Karpas-422 (cell line): ENCODE data around the gene BIN2. TPM values are rescaled to one million over a fixed set of nuclear protein-coding genes. Genes with fewer than 3 reads are reported as not detected.
"Not testable (repeated sequence)": the region's sequence is repeated elsewhere in the genome, so short reads cannot be mapped to it uniquely, and the experiment has no call there.

ENCODE experiments used
- DNase-seq: peaks from one replicate; pipeline ENCODE4 v3.0.0-alpha.2; 2015
- H2AFZ ChIP-seq: fragments of 200-600 bp; sonication (generic); 2 replicates; pipeline ENCODE4 v1.6.1; 2014; ENCODE audit warnings: antibody characterized with exemption, low read length, mixed read lengths
- H3K27ac ChIP-seq: fragments of 200-600 bp; sonication (generic); 2 replicates; pipeline ENCODE4 v1.5.1; 2014; ENCODE audit warnings: mild to moderate bottlenecking, low read length, moderate library complexity
- H3K27me3 ChIP-seq: fragments of 200-600 bp; sonication (generic); 2 replicates; pipeline ENCODE4 v1.6.1; 2014; ENCODE audit warnings: low read length, mixed read lengths
- H3K36me3 ChIP-seq: fragments of 200-600 bp; sonication (generic); 2 replicates; pipeline ENCODE4 v1.6.1; 2014; ENCODE audit warnings: low read length, mixed read lengths; ENCODE audit not compliant: insufficient read depth
- H3K4me1 ChIP-seq: fragments of 200-600 bp; sonication (generic); 2 replicates; pipeline ENCODE4 v1.6.1; 2014; ENCODE audit warnings: mild to moderate bottlenecking, low read length, mixed read lengths
- H3K4me2 ChIP-seq: fragments of 200-600 bp; sonication (generic); 2 replicates; pipeline ENCODE4 v1.6.1; 2014; ENCODE audit warnings: low read length, low read depth, mild to moderate bottlenecking; ENCODE audit not compliant: poor library complexity, severe bottlenecking
- H3K4me3 ChIP-seq: fragments of 200-600 bp; sonication (generic); 2 replicates; pipeline ENCODE4 v1.5.1; 2014; ENCODE audit warnings: mild to moderate bottlenecking, antibody characterized with exemption, low read length, mixed read lengths
- H3K79me2 ChIP-seq: fragments of 200-600 bp; sonication (generic); 2 replicates; pipeline ENCODE4 v1.6.1; 2014; ENCODE audit warnings: mild to moderate bottlenecking, low read length, mixed read lengths
- H3K9ac ChIP-seq: fragments of 200-600 bp; sonication (generic); 2 replicates; pipeline ENCODE4 v1.6.0; 2014; ENCODE audit warnings: low read length
- H3K9me2 ChIP-seq: fragments of 200-600 bp; sonication (generic), shearing (Covaris generic); replicated peaks from 2 replicates; pipeline ENCODE4 v1.6.0; 2014; ENCODE audit warnings: mild to moderate bottlenecking, low read length, moderate library complexity; ENCODE audit not compliant: insufficient read depth
- H3K9me3 ChIP-seq: fragments of 300-700, 200-600 bp; sonication (generic); 2 replicates; pipeline ENCODE4 v1.6.1; 2014; ENCODE audit warnings: low read length, mixed read lengths
- H4K20me1 ChIP-seq: fragments of 200-600 bp; sonication (generic); 2 replicates; pipeline ENCODE4 v1.6.1; 2014; ENCODE audit warnings: mild to moderate bottlenecking, antibody characterized with exemption, low read length, low read depth; ENCODE audit not compliant: insufficient read depth
- total RNA-seq: library from RNA; depleted of rRNA; stranded (reverse); fragments of >200 nt; shearing (Covaris generic); gene quantifications from 2 replicates; pipeline ENCODE4 v1.2.3, GENCODE V29; 2014; ENCODE audit warnings: low replicate concordance

BIN2 gene
- total RNA-seq, 1 experiment from 2014 or later: 10.0 TPM

GRCh38 chr12:51318846-51319599 is 5.0 kb downstream of the BIN2 start:
- Histone ChIP-seq H3K36me3 (no peaks in the 10 kb centered on the region), H3K9ac (no peak overlapping the region), H3K27me3 (no peaks in the 10 kb centered on the region), H3K9me3 (no peaks in the 10 kb centered on the region), H2AFZ (peak overlapping the region; percentile 21; the same call in 1 of the 2 replicates), H3K4me3 (no peak overlapping the region), H3K79me2 (no peaks in the 10 kb centered on the region), H3K27ac (no peak overlapping the region), H4K20me1 (no peaks in the 10 kb centered on the region), H3K4me2 (no peak overlapping the region), H3K4me1 (peaks cover 19% of the 10 kb centered on the region), H3K9me2 (no peaks in the 10 kb centered on the region)
- no peak for DNase-seq

GRCh38 chr12:51318057-51318806 is 5.7 kb downstream of the BIN2 start:
- not testable (repeated sequence) for H3K9ac ChIP-seq, H2AFZ ChIP-seq

GRCh38 chr12:51311389-51311788 is 12.6 kb downstream of the BIN2 start:
- H3K27me3 ChIP-seq: no peaks in the 10 kb centered on the region
- H3K27ac ChIP-seq: no peak overlapping the region
- no peaks in the 10 kb centered on the region for H3K9me2 ChIP-seq
- DNase-seq: no peak
- H3K4me1 ChIP-seq: no peaks in the 10 kb centered on the region
- H3K36me3 ChIP-seq: no peaks in the 10 kb centered on the region
- H2AFZ ChIP-seq: no peak overlapping the region
- H3K79me2 ChIP-seq: no peaks in the 10 kb centered on the region
- no peak overlapping the region for H3K4me2 ChIP-seq
- H3K9ac ChIP-seq: no peak overlapping the region
- H4K20me1 ChIP-seq: no peaks in the 10 kb centered on the region
- no peaks in the 10 kb centered on the region for H3K9me3 ChIP-seq
- H3K4me3 ChIP-seq: no peak overlapping the region

More at GRCh38 chr12:51318057-51318806, 5.7 kb downstream of the BIN2 start:
- not testable (repeated sequence) for H3K79me2 ChIP-seq, H4K20me1 ChIP-seq, H3K9me2 ChIP-seq, DNase-seq, H3K4me3 ChIP-seq, H3K36me3 ChIP-seq, H3K27me3 ChIP-seq, H3K4me2 ChIP-seq, H3K27ac ChIP-seq, H3K9me3 ChIP-seq
- peaks cover 11% of the 10 kb centered on the region for H3K4me1 ChIP-seq

GRCh38 chr12:51307655-51308593 is 16.1 kb downstream of the BIN2 start:
- Histone ChIP-seq H3K27me3 (no peaks in the 10 kb centered on the region), H3K9me2 (no peaks in the 10 kb centered on the region), H3K4me3 (no peak overlapping the region), H3K4me2 (no peak overlapping the region), H2AFZ (no peak overlapping the region), H3K9me3 (no peaks in the 10 kb centered on the region), H3K27ac (no peak overlapping the region), H3K9ac (no peak overlapping the region), H3K36me3 (no peaks in the 10 kb centered on the region), H4K20me1 (no peaks in the 10 kb centered on the region), H3K79me2 (no peaks in the 10 kb centered on the region), H3K4me1 (no peaks in the 10 kb centered on the region)
- no peak for DNase-seq

- no peaks in the 10 kb centered on the region for H3K36me3 ChIP-seq
- DNase-seq: no peak
- no peak overlapping the region for H3K4me2 ChIP-seq
- H3K4me1 ChIP-seq: no peaks in the 10 kb centered on the region
- H3K9ac ChIP-seq: no peak overlapping the region
- H2AFZ ChIP-seq: no peak overlapping the region
- no peaks in the 10 kb centered on the region for H4K20me1 ChIP-seq
- H3K4me3 ChIP-seq: no peak overlapping the region
- H3K9me3 ChIP-seq: no peaks in the 10 kb centered on the region
- H3K79me2 ChIP-seq: no peaks in the 10 kb centered on the region
- no peaks in the 10 kb centered on the region for H3K27me3 ChIP-seq
- no peak overlapping the region for H3K27ac ChIP-seq
- no peaks in the 10 kb centered on the region for H3K9me2 ChIP-seq
Observed at GRCh38 chr12:51306507-51306906, 17.5 kb downstream of the BIN2 start.

GRCh38 chr12:51300768-51301167 is 23.2 kb downstream of the BIN2 start:
- H3K36me3 ChIP-seq, H3K9ac ChIP-seq, H3K79me2 ChIP-seq, H3K27me3 ChIP-seq, H3K9me2 ChIP-seq, H3K9me3 ChIP-seq, H3K4me2 ChIP-seq, H2AFZ ChIP-seq, H4K20me1 ChIP-seq, H3K4me1 ChIP-seq, DNase-seq, H3K27ac ChIP-seq, H3K4me3 ChIP-seq: not testable (repeated sequence)

GRCh38 chr12:51295651-51296050 is 28.3 kb downstream of the BIN2 start:
- H3K4me3 ChIP-seq: no peak overlapping the region
- no peak overlapping the region for H3K9ac ChIP-seq
- no peaks in the 10 kb centered on the region for H3K9me2 ChIP-seq
- no peak overlapping the region for H3K4me2 ChIP-seq
- no peaks in the 10 kb centered on the region for H3K9me3 ChIP-seq
- no peak overlapping the region for H2AFZ ChIP-seq
- no peak for DNase-seq
- H3K79me2 ChIP-seq: no peaks in the 10 kb centered on the region
- H3K4me1 ChIP-seq: peaks cover 15% of the 10 kb centered on the region
- H3K27me3 ChIP-seq: no peaks in the 10 kb centered on the region
- no peak overlapping the region for H3K27ac ChIP-seq
- H4K20me1 ChIP-seq: no peaks in the 10 kb centered on the region
- H3K36me3 ChIP-seq: no peaks in the 10 kb centered on the region

GRCh38 chr12:51294097-51294496 is 29.9 kb downstream of the BIN2 start:
- H3K9ac ChIP-seq, H3K4me3 ChIP-seq, H3K27ac ChIP-seq, H3K4me2 ChIP-seq, H4K20me1 ChIP-seq, H3K9me2 ChIP-seq, H3K9me3 ChIP-seq, DNase-seq, H3K36me3 ChIP-seq, H3K27me3 ChIP-seq, H2AFZ ChIP-seq, H3K79me2 ChIP-seq: not testable (repeated sequence)
- peaks cover 15% of the 10 kb centered on the region for H3K4me1 ChIP-seq
